Ovary (tissue), 3 donors: Measurements from ENCODE around the gene WASF1.

Source experiments
- POLR2A ChIP-seq: fragments of 450-650 bp; IDR thresholded peaks from one replicate; pipeline ENCODE4 v1.6.1; 2017; ENCODE audit warnings: antibody characterized with exemption, mild to moderate bottlenecking, moderate library complexity
- TF ChIP-seq, protein P1 (sequence below), 3 donors: fragments of 450-650 bp in 2 of 3; fragments of 200-600 bp in 1 of 3; IDR thresholded peaks; one replicate each; pipeline versions ENCODE4 v1.5.1 to v1.8.0; 2016 to 2022; ENCODE audit warnings: antibody characterized with exemption in 3 of 3, mild to moderate bottlenecking in 1 of 3
- donor health status: DM: no; HTN: no; CAD: no.

DNA sequence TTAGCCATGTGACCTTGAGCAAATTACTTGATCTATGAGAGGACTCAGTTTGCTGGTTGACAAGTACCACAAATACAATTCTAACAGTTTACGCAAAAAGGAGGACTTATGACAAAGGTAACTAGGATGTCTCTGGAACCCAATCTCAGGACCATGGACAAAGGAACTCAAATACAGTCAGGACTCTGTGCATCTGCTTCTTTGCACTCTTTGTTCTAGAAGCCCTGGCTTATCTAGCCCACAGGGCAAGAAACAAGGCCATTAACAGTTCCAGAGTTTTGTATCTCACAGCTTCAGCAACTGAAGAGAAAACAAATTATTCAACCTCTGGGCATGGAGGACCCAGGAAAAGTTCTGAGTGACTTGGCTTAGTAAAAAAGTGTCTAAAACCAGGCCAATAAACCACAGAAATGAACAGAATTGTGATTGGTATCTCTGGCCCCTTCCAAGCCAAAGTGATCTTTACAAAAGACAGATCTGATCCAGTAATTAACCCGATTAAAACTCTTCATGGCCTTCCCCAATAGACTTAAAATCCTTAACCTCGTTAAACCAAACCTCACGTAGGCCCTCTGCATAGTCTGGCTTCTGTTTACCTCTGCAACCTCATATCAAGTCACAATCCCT lies 5.9 kb downstream of the WASF1 start:
- TF ChIP-seq, protein P1, sequence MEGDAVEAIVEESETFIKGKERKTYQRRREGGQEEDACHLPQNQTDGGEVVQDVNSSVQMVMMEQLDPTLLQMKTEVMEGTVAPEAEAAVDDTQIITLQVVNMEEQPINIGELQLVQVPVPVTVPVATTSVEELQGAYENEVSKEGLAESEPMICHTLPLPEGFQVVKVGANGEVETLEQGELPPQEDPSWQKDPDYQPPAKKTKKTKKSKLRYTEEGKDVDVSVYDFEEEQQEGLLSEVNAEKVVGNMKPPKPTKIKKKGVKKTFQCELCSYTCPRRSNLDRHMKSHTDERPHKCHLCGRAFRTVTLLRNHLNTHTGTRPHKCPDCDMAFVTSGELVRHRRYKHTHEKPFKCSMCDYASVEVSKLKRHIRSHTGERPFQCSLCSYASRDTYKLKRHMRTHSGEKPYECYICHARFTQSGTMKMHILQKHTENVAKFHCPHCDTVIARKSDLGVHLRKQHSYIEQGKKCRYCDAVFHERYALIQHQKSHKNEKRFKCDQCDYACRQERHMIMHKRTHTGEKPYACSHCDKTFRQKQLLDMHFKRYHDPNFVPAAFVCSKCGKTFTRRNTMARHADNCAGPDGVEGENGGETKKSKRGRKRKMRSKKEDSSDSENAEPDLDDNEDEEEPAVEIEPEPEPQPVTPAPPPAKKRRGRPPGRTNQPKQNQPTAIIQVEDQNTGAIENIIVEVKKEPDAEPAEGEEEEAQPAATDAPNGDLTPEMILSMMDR (IDR thresholded peaks at IDR 0.05), result no peak
- no peak for TF ChIP-seq POLR2A
